HCT116 (cell line): ENCODE results near the gene SHKBP1. TPM values are rescaled to one million over a fixed set of nuclear protein-coding genes. Genes with fewer than 3 reads are reported as not detected.

Source experiments
- ATAC-seq: fragments of 200-7000 bp; cut with Tn5 transposase; 2 replicates; pipeline ENCODE4 v1.9.1; 2020; ENCODE audit warnings: mild to moderate bottlenecking, moderate library complexity
- BruUV-seq: library from RNA; stranded (reverse); fragments of 400-500 nt; replicated peaks from 2 replicates; lab custom pipeline; 2021; lab: Mats Ljungman, UMichigan
- CTCF ChIA-PET: fragments of 300-600 bp; sonication (Branson Sonifier 250); formaldehyde crosslinking; loops from one replicate; lab custom pipeline; 2021; ENCODE audit warnings: antibody characterized with exemption; lab: Charles Lee
- POLR2A ChIA-PET: fragments of 300-600, 350-600 bp; sonication (Branson Sonifier 250); formaldehyde crosslinking; loops from one replicate; lab custom pipeline; 2021; ENCODE audit warnings: antibody characterized with exemption; lab: Charles Lee
- RAD21 ChIA-PET, 2 experiments: fragments of 300-600 bp; sonication (Branson Sonifier 250); formaldehyde crosslinking; loops; one replicate each; lab custom pipeline; 2023; ENCODE audit warnings: low total read pairs in 2 of 2; ENCODE audit not compliant: uncharacterized antibody in 2 of 2, unreplicated experiment in 2 of 2, low non-redundant PET in 1 of 2; lab: Charles Lee
- DNase-seq: peaks from one replicate; pipeline ENCODE4 v3.0.0-alpha.2; 2010; ENCODE audit warnings: low read depth, low spot score
- H2AFZ ChIP-seq: fragments of 200-600 bp; shearing (Covaris generic), sonication (generic); 2 replicates; pipeline ENCODE4 v1.6.1; 2017; ENCODE audit warnings: low read depth, mixed run types, mixed read lengths, antibody characterized with exemption, low read length; ENCODE audit not compliant: poor library complexity, severe bottlenecking
- H3K27ac ChIP-seq: 2 replicates; pipeline ENCODE4 v1.5.1; 2012; ENCODE audit warnings: low read depth, low read length
- H3K27me3 ChIP-seq: fragments of 200-600 bp; sonication (generic); 2 replicates; pipeline ENCODE4 v1.6.1; 2016; ENCODE audit warnings: mixed run types, low read length, mixed read lengths; ENCODE audit not compliant: insufficient read depth
- H3K36me3 ChIP-seq, 2 experiments: fragments of 200-500 bp in 1 of 2; fragments of 200-600 bp in 1 of 2; sonication (Bioruptor generic) in 1 of 2; sonication (generic) in 1 of 2; 2 replicates each; pipeline versions ENCODE4 v1.5.1 to v1.6.1; 2014 to 2016; ENCODE audit warnings: low read length in 2 of 2, inconsistent platforms in 1 of 2, mixed read lengths in 1 of 2, mixed run types in 1 of 2; ENCODE audit not compliant: insufficient read depth in 2 of 2, control insufficient read depth in 1 of 2
- H3K4me1 ChIP-seq, 2 experiments: fragments of 200-600 bp in 1 of 2; sonication (generic) in 1 of 2; 2 replicates each; pipeline versions ENCODE4 v1.5.1 to v1.6.1; 2012 to 2017; ENCODE audit warnings: low read length in 2 of 2, inconsistent platforms in 1 of 2, mild to moderate bottlenecking in 1 of 2, mixed read lengths in 1 of 2, mixed run types in 1 of 2, moderate library complexity in 1 of 2; ENCODE audit not compliant: insufficient read depth in 2 of 2, control insufficient read depth in 1 of 2
- H3K4me2 ChIP-seq: fragments of 200-600 bp; sonication (generic); 2 replicates; pipeline ENCODE4 v1.6.1; 2017; ENCODE audit warnings: mixed run types, low read length, mixed read lengths
- H3K4me3 ChIP-seq, 2 experiments: fragments of 200-600 bp in 1 of 2; sonication (generic) in 1 of 2; replicated peaks in 1 of 2; 2 replicates each; pipeline ENCODE4 v1.5.1; 2011 to 2016; ENCODE audit warnings: low read length in 2 of 2, control low read depth in 1 of 2, low read depth in 1 of 2, mild to moderate bottlenecking in 1 of 2, mixed read lengths in 1 of 2, mixed run types in 1 of 2
- H3K79me2 ChIP-seq: fragments of 200-600 bp; sonication (generic); 2 replicates; pipeline ENCODE4 v1.6.1; 2017; ENCODE audit warnings: mild to moderate bottlenecking, mixed run types, low read length, moderate library complexity, mixed read lengths; ENCODE audit not compliant: insufficient read depth
- H3K9ac ChIP-seq: fragments of 200-600 bp; sonication (generic); 2 replicates; pipeline ENCODE4 v1.6.1; 2016; ENCODE audit warnings: low read length, mixed read lengths
- H3K9me2 ChIP-seq: fragments of 200-600 bp; sonication (generic), shearing (Covaris generic); 2 replicates; pipeline ENCODE4 v1.6.1; 2017; ENCODE audit warnings: mixed run types, mild to moderate bottlenecking, moderate library complexity; ENCODE audit not compliant: insufficient read depth
- H3K9me3 ChIP-seq, 2 experiments: fragments of 200-500 bp in 1 of 2; fragments of 200-600 bp in 1 of 2; sonication (Bioruptor generic) in 1 of 2; sonication (generic) in 1 of 2; 2 replicates each; pipeline ENCODE4 v1.6.1; 2014 to 2017; ENCODE audit warnings: low read length in 2 of 2, mixed read lengths in 2 of 2, inconsistent platforms in 1 of 2, low read depth in 1 of 2, mild to moderate bottlenecking in 1 of 2, mixed run types in 1 of 2, moderate library complexity in 1 of 2; ENCODE audit not compliant: control insufficient read depth in 1 of 2, insufficient read depth in 1 of 2
- H4K20me1 ChIP-seq: fragments of 200-600 bp; sonication (generic), shearing (Covaris generic); 2 replicates; pipeline ENCODE4 v1.6.1; 2017; ENCODE audit warnings: mixed run types, mild to moderate bottlenecking, moderate library complexity; ENCODE audit not compliant: insufficient read depth
- CTCF ChIP-seq, 3 experiments: fragments of 200-600 bp in 1 of 3; sonication (generic) in 1 of 3; IDR thresholded peaks in 2 of 3; conservative IDR thresholded peaks in 1 of 3; 2 replicates each; pipeline ENCODE4 v1.5.1; 2012 to 2017; ENCODE audit warnings: low read depth in 2 of 3, low read length in 2 of 3, antibody characterized with exemption in 1 of 3, borderline replicate concordance in 1 of 3, control low read depth in 1 of 3, mild to moderate bottlenecking in 1 of 3, mixed read lengths in 1 of 3, mixed run types in 1 of 3, moderate library complexity in 1 of 3; ENCODE audit not compliant: insufficient read depth in 1 of 3
- EZH2phosphoT487 ChIP-seq: fragments of 200-600 bp; IDR thresholded peaks from 2 replicates; pipeline ENCODE4 v1.6.1; 2018; ENCODE audit warnings: antibody characterized with exemption, borderline replicate concordance
- POLR2AphosphoS5 ChIP-seq: IDR thresholded peaks from 2 replicates; pipeline ENCODE4 v1.6.1; 2011; ENCODE audit warnings: mild to moderate bottlenecking, low read depth, low read length, moderate library complexity
- SIN3A ChIP-seq: IDR thresholded peaks from 2 replicates; pipeline ENCODE4 v1.6.1; 2012; ENCODE audit warnings: low read depth
- intact Hi-C: fragments of 100-400 bp; cut with micrococcal nuclease; formaldehyde crosslinking; loops from 2 replicates; pipeline ENCODE4 v1.10.0; 2022
- total RNA-seq: library from RNA; stranded (reverse); gene quantifications from one replicate; pipeline ENCODE4 v1.2.1, GENCODE V29; 2021; ENCODE audit not compliant: unreplicated experiment

SHKBP1 gene
- total RNA-seq, 1 experiment from 2014 or later = 97.4 TPM

GRCh38 chr19:40621283-40621682 is 44.6 kb downstream of the SHKBP1 start (continued):
- TF ChIP-seq CTCF (IDR thresholded peaks at IDR 0.05 in 2 of 3, conservative IDR thresholded peaks at IDR 0.05 in 1 of 3; ENCODE audit: borderline replicate concordance in 1 of 3, insufficient read depth in 1 of 3, low read depth in 2 of 3, low read length in 2 of 3) (no peak), POLR2AphosphoS5 (no peak), EZH2phosphoT487 (no peak)
- TF ChIP-seq, all 23 proteins: peak for 0

GRCh38 chr19:40621966-40622772 is 45.5 kb downstream of the SHKBP1 start:
- BruUV-seq = no TSS peak
- no peaks in the 10 kb centered on the region for H3K27me3 ChIP-seq
- ATAC-seq = no peak
- no peak overlapping the region for H3K4me2 ChIP-seq
- H3K4me3 ChIP-seq = no peak overlapping the region
- H2AFZ ChIP-seq = no peak overlapping the region
- peaks cover 14 to 20% of the 10 kb centered on the region in 2 experiments for H3K4me1 ChIP-seq
- H4K20me1 ChIP-seq = no peaks in the 10 kb centered on the region
- H3K9me3 ChIP-seq = no peaks in the 10 kb centered on the region
- peaks cover 27 to 40% of the 10 kb centered on the region in 2 experiments; a peak in 3 of 4 replicates for H3K36me3 ChIP-seq
- intact Hi-C loops = no loop called here
- CTCF ChIA-PET = no interaction called here
- DNase-seq = no peak
- no peaks in the 10 kb centered on the region for H3K9me2 ChIP-seq
- TF ChIP-seq SIN3A = no peak
- RAD21 ChIA-PET = no interaction called here
- H3K79me2 ChIP-seq = peaks cover 3% of the 10 kb centered on the region; the same call in 1 of the 2 replicates
- H3K27ac ChIP-seq = peak overlapping the region; percentile 55; the same call in 1 of the 2 replicates
- POLR2A ChIA-PET = no interaction called here
- no peak overlapping the region for H3K9ac ChIP-seq
